GM12891 (cell line): ENCODE data around the gene SMIM22.

Experiments
- DNase-seq: peaks from one replicate; pipeline ENCODE4 v3.0.0; 2011; ENCODE audit warnings: low spot score; ENCODE audit not compliant: insufficient read length
- FAIRE-seq: peaks from 2 replicates; lab custom pipeline; 2011; peaks lifted over from hg19 to GRCh38; lab: Jason Lieb, UNC
- PAX5 ChIP-seq: IDR thresholded peaks from 2 replicates; pipeline ENCODE4 v1.6.1; 2011; ENCODE audit warnings: low read length, moderate library complexity, mild to moderate bottlenecking; ENCODE audit not compliant: insufficient read depth, severe bottlenecking
- POLR2A ChIP-seq: IDR thresholded peaks from 2 replicates; pipeline ENCODE4 v1.6.1; 2011; ENCODE audit warnings: low read depth, low read length, control low read depth
- POLR2AphosphoS5 ChIP-seq: IDR thresholded peaks from 2 replicates; pipeline ENCODE4 v1.6.1; 2011; ENCODE audit warnings: low read depth, low read length, control low read depth
- POU2F2 ChIP-seq: IDR thresholded peaks from 2 replicates; pipeline ENCODE4 v1.6.1; 2011; ENCODE audit warnings: low read depth, mild to moderate bottlenecking, control low read depth, low read length, moderate library complexity
- SPI1 ChIP-seq: IDR thresholded peaks from 2 replicates; pipeline ENCODE4 v1.6.1; 2011; ENCODE audit warnings: low read depth, low read length, control low read depth
- TAF1 ChIP-seq: IDR thresholded peaks from 2 replicates; pipeline ENCODE4 v1.6.1; 2011; ENCODE audit warnings: low read depth, low read length, control low read depth

Gene SMIM22

GRCh38 chr16:4767872-4768548 lies 27.2 kb upstream of the SMIM22 start:
- TF ChIP-seq TAF1 (no peak), PAX5 (no peak), POU2F2 (no peak), SPI1 (no peak), POLR2A (no peak), POLR2AphosphoS5 (no peak)
- DNase-seq, result no peak
- no peak for FAIRE-seq

- TF ChIP-seq TAF1 (no peak), PAX5 (no peak), POLR2A (peak; percentile 62; the same call in 1 of the 2 replicates), POLR2AphosphoS5 (peak; percentile 57; the same call in 1 of the 2 replicates), SPI1 (no peak), POU2F2 (no peak)
- DNase-seq (peak; percentile 77), FAIRE-seq (peak; percentile 95)
Observed at GRCh38 chr16:4768549-4769305, 26.4 kb upstream of the SMIM22 start.

GRCh38 chr16:4769306-4769638 lies 25.9 kb upstream of the SMIM22 start:
- no peak for TF ChIP-seq TAF1
- TF ChIP-seq POLR2AphosphoS5, result no peak
- no peak for TF ChIP-seq SPI1
- TF ChIP-seq PAX5, result no peak
- no peak for TF ChIP-seq POU2F2
- TF ChIP-seq POLR2A, result no peak
- FAIRE-seq (no peak), DNase-seq (no peak)

- TF ChIP-seq PAX5, result no peak
- TF ChIP-seq POU2F2, result no peak
- no peak for TF ChIP-seq POLR2A
- TF ChIP-seq SPI1, result no peak
- TF ChIP-seq TAF1, result no peak
- no peak for TF ChIP-seq POLR2AphosphoS5
- FAIRE-seq (no peak), DNase-seq (no peak)
Observed at GRCh38 chr16:4771646-4772045, 23.5 kb upstream of the SMIM22 start.

- TF ChIP-seq SPI1 (no peak), PAX5 (no peak), POU2F2 (no peak), POLR2A (no peak)
- FAIRE-seq (no peak), DNase-seq (no peak)
Observed at GRCh38 chr16:4772351-4772750, 22.8 kb upstream of the SMIM22 start.

GRCh38 chr16:4775005-4775404 lies 20.2 kb upstream of the SMIM22 start:
- TF ChIP-seq POLR2A, result no peak
- TF ChIP-seq PAX5, result no peak
- TF ChIP-seq SPI1, result no peak
- TF ChIP-seq POU2F2, result no peak
- no peak for TF ChIP-seq POLR2AphosphoS5
- TF ChIP-seq TAF1, result no peak
- no peak for DNase-seq
- no peak for FAIRE-seq

- FAIRE-seq, result no peak
- DNase-seq, result no peak
Observed at GRCh38 chr16:4776141-4776705, 18.9 kb upstream of the SMIM22 start.

GRCh38 chr16:4777339-4778049 lies 17.7 kb upstream of the SMIM22 start:
- DNase-seq, result no peak
- TF ChIP-seq TAF1 (no peak), SPI1 (no peak)
- no peak for FAIRE-seq

More at GRCh38 chr16:4776141-4776705, 18.9 kb upstream of the SMIM22 start:
- no peak for TF ChIP-seq TAF1
- no peak for TF ChIP-seq POLR2A
- TF ChIP-seq POU2F2, result no peak
- TF ChIP-seq POLR2AphosphoS5, result no peak
- no peak for TF ChIP-seq SPI1
- TF ChIP-seq PAX5, result no peak

- DNase-seq, result no peak
- no peak for FAIRE-seq
- TF ChIP-seq POU2F2 (no peak), POLR2A (no peak), SPI1 (no peak), PAX5 (no peak), TAF1 (no peak), POLR2AphosphoS5 (no peak)
Observed at GRCh38 chr16:4778050-4778392, 17.1 kb upstream of the SMIM22 start.

- TF ChIP-seq POU2F2, result no peak
- no peak for TF ChIP-seq SPI1
- TF ChIP-seq TAF1, result no peak
- no peak for TF ChIP-seq POLR2AphosphoS5
- TF ChIP-seq PAX5, result no peak
- no peak for TF ChIP-seq POLR2A
- no peak for DNase-seq
- FAIRE-seq, result no peak
Observed at GRCh38 chr16:4780235-4780634, 14.9 kb upstream of the SMIM22 start.
